ENCODE measurements around the gene BANF2. TPM values are rescaled to one million over a fixed set of nuclear protein-coding genes. Genes with fewer than 3 reads are reported as not detected.
A peak's percentile ranks its signal among the peaks of the same experiment; 100 is the strongest.

The BANF2 gene
- total RNA-seq, 1 experiment from 2014 or later, result not detected

DNA sequence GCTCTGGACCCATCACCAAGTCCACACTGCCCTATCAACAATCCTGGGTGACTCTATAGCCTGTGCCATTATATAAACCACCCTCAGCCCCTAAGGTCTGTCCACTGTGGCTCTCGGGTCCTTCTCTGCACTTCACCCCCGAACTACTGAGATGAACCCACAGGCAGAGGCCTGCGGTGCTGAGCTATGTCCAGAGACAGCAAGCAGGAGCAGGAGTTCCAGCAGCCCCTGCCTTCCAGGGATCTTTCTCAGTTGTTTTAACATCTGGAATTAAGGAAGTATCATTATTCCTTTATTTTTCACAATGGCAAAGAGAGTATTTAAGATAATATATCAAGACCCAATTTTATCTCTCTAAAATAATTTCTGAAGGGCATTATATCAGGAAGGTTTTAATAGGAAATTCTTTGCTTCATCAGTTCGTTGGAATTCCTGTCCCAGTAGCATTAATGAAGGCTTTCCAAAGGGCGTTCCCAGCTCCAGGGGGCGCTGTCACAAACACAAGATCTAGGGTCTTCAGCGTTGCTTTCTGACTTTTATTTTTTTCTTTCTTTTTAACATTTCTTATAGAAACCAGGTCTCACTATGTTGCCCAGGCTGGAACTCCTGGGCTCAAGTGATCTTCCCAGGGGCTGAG is 45.0 kb upstream of the BANF2 start:
- no peak overlapping the region for H3K9ac ChIP-seq (ENCODE audit: low read length)
- DNase-seq (ENCODE audit: low read depth, low spot score), result no peak
- H3K9me3 ChIP-seq (ENCODE audit: control insufficient read depth in 1 of 2, insufficient read depth in 1 of 2, low read depth in 1 of 2, low read length in 2 of 2), result peaks cover 8 to 10% of the 10 kb centered on the region in 2 experiments; a peak in 1 of 4 replicates
- TF ChIP-seq RAD21 (IDR thresholded peaks at IDR 0.05; ENCODE audit: low read depth) (peak; percentile 43), FOSL1 (IDR thresholded peaks at IDR 0.05; ENCODE audit: low read depth) (no peak), SRF (IDR thresholded peaks at IDR 0.05; ENCODE audit: low read depth) (no peak)
- TF ChIP-seq, protein P1, sequence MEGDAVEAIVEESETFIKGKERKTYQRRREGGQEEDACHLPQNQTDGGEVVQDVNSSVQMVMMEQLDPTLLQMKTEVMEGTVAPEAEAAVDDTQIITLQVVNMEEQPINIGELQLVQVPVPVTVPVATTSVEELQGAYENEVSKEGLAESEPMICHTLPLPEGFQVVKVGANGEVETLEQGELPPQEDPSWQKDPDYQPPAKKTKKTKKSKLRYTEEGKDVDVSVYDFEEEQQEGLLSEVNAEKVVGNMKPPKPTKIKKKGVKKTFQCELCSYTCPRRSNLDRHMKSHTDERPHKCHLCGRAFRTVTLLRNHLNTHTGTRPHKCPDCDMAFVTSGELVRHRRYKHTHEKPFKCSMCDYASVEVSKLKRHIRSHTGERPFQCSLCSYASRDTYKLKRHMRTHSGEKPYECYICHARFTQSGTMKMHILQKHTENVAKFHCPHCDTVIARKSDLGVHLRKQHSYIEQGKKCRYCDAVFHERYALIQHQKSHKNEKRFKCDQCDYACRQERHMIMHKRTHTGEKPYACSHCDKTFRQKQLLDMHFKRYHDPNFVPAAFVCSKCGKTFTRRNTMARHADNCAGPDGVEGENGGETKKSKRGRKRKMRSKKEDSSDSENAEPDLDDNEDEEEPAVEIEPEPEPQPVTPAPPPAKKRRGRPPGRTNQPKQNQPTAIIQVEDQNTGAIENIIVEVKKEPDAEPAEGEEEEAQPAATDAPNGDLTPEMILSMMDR (IDR thresholded peaks at IDR 0.05 in 2 of 3, conservative IDR thresholded peaks at IDR 0.05 in 1 of 3; ENCODE audit: borderline replicate concordance in 1 of 3, insufficient read depth in 1 of 3, low read depth in 2 of 3, low read length in 2 of 3), result peak; percentile 29 to 81 (median 73); a peak in 5 of 6 replicates
- TF ChIP-seq, protein P2, sequence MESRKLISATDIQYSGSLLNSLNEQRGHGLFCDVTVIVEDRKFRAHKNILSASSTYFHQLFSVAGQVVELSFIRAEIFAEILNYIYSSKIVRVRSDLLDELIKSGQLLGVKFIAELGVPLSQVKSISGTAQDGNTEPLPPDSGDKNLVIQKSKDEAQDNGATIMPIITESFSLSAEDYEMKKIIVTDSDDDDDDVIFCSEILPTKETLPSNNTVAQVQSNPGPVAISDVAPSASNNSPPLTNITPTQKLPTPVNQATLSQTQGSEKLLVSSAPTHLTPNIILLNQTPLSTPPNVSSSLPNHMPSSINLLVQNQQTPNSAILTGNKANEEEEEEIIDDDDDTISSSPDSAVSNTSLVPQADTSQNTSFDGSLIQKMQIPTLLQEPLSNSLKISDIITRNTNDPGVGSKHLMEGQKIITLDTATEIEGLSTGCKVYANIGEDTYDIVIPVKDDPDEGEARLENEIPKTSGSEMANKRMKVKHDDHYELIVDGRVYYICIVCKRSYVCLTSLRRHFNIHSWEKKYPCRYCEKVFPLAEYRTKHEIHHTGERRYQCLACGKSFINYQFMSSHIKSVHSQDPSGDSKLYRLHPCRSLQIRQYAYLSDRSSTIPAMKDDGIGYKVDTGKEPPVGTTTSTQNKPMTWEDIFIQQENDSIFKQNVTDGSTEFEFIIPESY (IDR thresholded peaks at IDR 0.05; ENCODE audit: extremely low read depth, insufficient replicate concordance, low read length), result no peak
- intact Hi-C loops (cut with micrococcal nuclease), result loop anchor here (1.0 to 5.0 kb wide), 3 partner anchors 244 to 343 kb away; no protein-coding TSS in a partner anchor
- peaks cover 0 to 18% of the 10 kb centered on the region in 2 experiments; a peak in 2 of 4 replicates for H3K4me1 ChIP-seq (ENCODE audit: control insufficient read depth in 1 of 2, insufficient read depth in 2 of 2, low read length in 2 of 2)
- no peak overlapping the region for H3K27ac ChIP-seq (ENCODE audit: low read depth, low read length)
- BruUV-seq (replicated peaks), result no TSS peak
- H3K9me2 ChIP-seq (ENCODE audit: insufficient read depth), result no peaks in the 10 kb centered on the region
- H3K4me3 ChIP-seq (replicated peaks in 1 of 2; ENCODE audit: low read depth in 1 of 2, low read length in 2 of 2), result no peak overlapping the region
- ChIA-PET POLR2A (no interaction called here), CTCF (interaction anchor here (0.8 to 1.8 kb wide), 7 partner anchors 10 to 284 kb away, joined by 3 to 9 read pairs (median 4); partner anchors contain the start of gene RRBP1), RAD21 (ENCODE audit: low non-redundant PET in 1 of 2, low total read pairs in 2 of 2, uncharacterized antibody in 2 of 2, unreplicated experiment in 2 of 2) (interaction anchor here in 1 of 2 experiments (0.7 kb wide), 1 partner anchor 235 kb away, joined by 3 read pairs; no protein-coding TSS in a partner anchor)
- H3K27me3 ChIP-seq (ENCODE audit: insufficient read depth, low read length), result no peaks in the 10 kb centered on the region
- H3K79me2 ChIP-seq (ENCODE audit: insufficient read depth, low read length), result peaks cover 80% of the 10 kb centered on the region
- ATAC-seq, result peak; percentile 45; the same call in 1 of the 2 replicates
- H4K20me1 ChIP-seq (ENCODE audit: insufficient read depth), result no peaks in the 10 kb centered on the region; the same call in 1 of the 2 replicates
- H3K36me3 ChIP-seq (ENCODE audit: control insufficient read depth in 1 of 2, insufficient read depth in 2 of 2, low read length in 2 of 2), result peaks cover 16 to 27% of the 10 kb centered on the region in 2 experiments
- no peak overlapping the region for H2AFZ ChIP-seq (ENCODE audit: low read depth, low read length, poor library complexity, severe bottlenecking)
- H3K4me2 ChIP-seq (ENCODE audit: low read length), result no peak overlapping the region

Measured in HCT116 (cell line).